Measurements from ENCODE around the gene COL1A1.
A peak's percentile ranks its signal among the peaks of the same experiment; 100 is the strongest.

Gene COL1A1

GRCh38 chr17:50143461-50144176 is 57.8 kb downstream of the COL1A1 start:
- DNase-seq (ENCODE audit: low spot score) = no peak
- in situ Hi-C loops (cut with MboI; ENCODE audit: low sequenced_read_pairs, unreplicated experiment) = no loop called here
- no peak for TF ChIP-seq CTCF (IDR thresholded peaks at IDR 0.05; ENCODE audit: borderline replicate concordance, control extremely low read depth, extremely low read depth, insufficient read depth, missing control alignments)

DNA sequence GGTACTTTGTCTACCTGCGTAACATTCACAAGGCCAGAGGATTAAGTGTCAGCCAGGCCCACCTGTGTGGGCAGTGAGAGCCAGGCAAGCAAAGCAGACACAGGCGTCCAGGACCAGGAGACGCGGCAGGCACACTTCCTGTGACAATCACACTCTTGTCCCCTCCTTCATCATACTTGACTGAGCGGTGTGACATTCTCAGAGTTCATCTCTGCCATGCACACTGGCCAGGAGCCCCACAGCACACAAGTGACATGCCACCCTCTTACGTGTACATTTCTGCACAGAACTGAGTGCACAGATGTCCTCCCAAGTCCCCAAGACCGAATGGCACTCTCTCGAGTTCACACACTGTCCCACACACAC is 59.7 kb downstream of the COL1A1 start:
- in situ Hi-C loops (cut with MboI; ENCODE audit: low sequenced_read_pairs, unreplicated experiment) = no loop called here
- TF ChIP-seq CTCF (IDR thresholded peaks at IDR 0.05; ENCODE audit: borderline replicate concordance, control extremely low read depth, extremely low read depth, insufficient read depth, missing control alignments) = no peak
- no peak for DNase-seq (ENCODE audit: low spot score)

GRCh38 chr17:50141026-50141744 is 60.2 kb downstream of the COL1A1 start:
- in situ Hi-C loops (cut with MboI; ENCODE audit: low sequenced_read_pairs, unreplicated experiment) = no loop called here
- no peak for DNase-seq (ENCODE audit: low spot score)
- TF ChIP-seq CTCF (IDR thresholded peaks at IDR 0.05; ENCODE audit: borderline replicate concordance, control extremely low read depth, extremely low read depth, insufficient read depth, missing control alignments) = no peak

GRCh38 chr17:50139950-50140885 is 61.2 kb downstream of the COL1A1 start:
- in situ Hi-C loops (cut with MboI; ENCODE audit: low sequenced_read_pairs, unreplicated experiment) = no loop called here
- peak; percentile 90 for DNase-seq (ENCODE audit: low spot score)
- peak; percentile 94 for TF ChIP-seq CTCF (IDR thresholded peaks at IDR 0.05; ENCODE audit: borderline replicate concordance, control extremely low read depth, extremely low read depth, insufficient read depth, missing control alignments)

GRCh38 chr17:50139185-50139783 is 62.1 kb downstream of the COL1A1 start:
- peak; percentile 0 for TF ChIP-seq CTCF (IDR thresholded peaks at IDR 0.05; ENCODE audit: borderline replicate concordance, control extremely low read depth, extremely low read depth, insufficient read depth, missing control alignments)
- in situ Hi-C loops (cut with MboI; ENCODE audit: low sequenced_read_pairs, unreplicated experiment) = no loop called here
- DNase-seq (ENCODE audit: low spot score) = no peak

DNA sequence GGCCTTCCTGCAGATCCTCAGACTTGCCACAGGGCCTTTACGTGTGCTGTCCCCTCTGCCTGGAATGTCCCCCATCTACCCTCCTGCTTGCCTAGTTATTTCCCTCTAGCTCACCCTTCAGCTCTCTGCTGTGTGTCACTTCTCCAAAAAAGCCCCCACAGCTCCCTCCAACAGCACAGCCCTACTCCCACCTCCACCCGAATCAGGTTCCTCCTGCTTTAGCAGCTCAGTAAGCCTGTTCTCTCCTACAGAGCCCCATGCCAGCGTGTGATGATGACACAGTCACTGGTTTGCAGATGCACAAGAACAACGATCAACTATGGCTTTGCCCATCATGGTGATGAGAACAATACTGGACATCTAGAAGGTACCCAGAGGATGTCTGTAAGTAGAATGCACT is 64.4 kb downstream of the COL1A1 start:
- in situ Hi-C loops (cut with MboI; ENCODE audit: low sequenced_read_pairs, unreplicated experiment) = no loop called here
- TF ChIP-seq CTCF (IDR thresholded peaks at IDR 0.05; ENCODE audit: borderline replicate concordance, control extremely low read depth, extremely low read depth, insufficient read depth, missing control alignments) = no peak
- DNase-seq (ENCODE audit: low spot score) = no peak

Measured in GM13976 (cell line).